B cell (primary cell): ENCODE results near the gene SLC39A11. TPM values are rescaled to one million over a fixed set of nuclear protein-coding genes. Genes with fewer than 3 reads are reported as not detected.

Experiments
- ATAC-seq: fragments of 200-7000 bp; cut with Tn5 transposase; one replicate; pipeline ENCODE4 v1.10.0; 2021; ENCODE audit warnings: low read depth, mild to moderate bottlenecking, moderate number of reproducible peaks, moderate library complexity
- CTCF ChIA-PET: fragments of 350-600 bp; sonication (Branson Sonifier 250); formaldehyde crosslinking; loops from one replicate; lab custom pipeline; 2021; ENCODE audit warnings: antibody characterized with exemption, inconsistent platforms; lab: Charles Lee
- POLR2A ChIA-PET: fragments of 350-600 bp; sonication (Branson Sonifier 250); formaldehyde crosslinking; loops from one replicate; lab custom pipeline; 2021; ENCODE audit warnings: antibody characterized with exemption; lab: Charles Lee
- DNase-seq: peaks from one replicate; pipeline ENCODE4 v3.0.0; 2013
- H2AFZ ChIP-seq: 2 replicates; pipeline ENCODE4 v1.6.1; 2012; ENCODE audit warnings: mild to moderate bottlenecking, low read depth, low read length; ENCODE audit not compliant: insufficient read depth, poor library complexity, severe bottlenecking
- H3K27ac ChIP-seq, 2 donors: 1 replicate in 1 of 2; 2 replicates in 1 of 2; pipeline ENCODE4 v1.5.1; 2012 to 2013; ENCODE audit warnings: low read length in 2 of 2, mild to moderate bottlenecking in 2 of 2, moderate library complexity in 1 of 2
- H3K27me3 ChIP-seq, 4 experiments: fragments of 200-600 bp in 1 of 4; sonication (generic) in 1 of 4; replicated peaks in 1 of 4; 1 replicate in 2 of 4; 2 replicates in 2 of 4; pipeline versions ENCODE4 v1.6.1 to v1.7.0; 2013 to 2016; ENCODE audit warnings: low read length in 3 of 4, mild to moderate bottlenecking in 2 of 4, mixed read lengths in 1 of 4, moderate library complexity in 1 of 4; ENCODE audit not compliant: insufficient read depth in 4 of 4, control insufficient read depth in 3 of 4; ENCODE audit errors: control extremely low read depth in 1 of 4
- H3K36me3 ChIP-seq, 2 experiments: replicated peaks in 1 of 2; 1 replicate in 1 of 2; 2 replicates in 1 of 2; pipeline versions ENCODE4 v1.6.1 to v1.7.1; 2013; ENCODE audit warnings: low read length in 1 of 2; ENCODE audit not compliant: insufficient read depth in 2 of 2, control insufficient read depth in 1 of 2; ENCODE audit errors: control extremely low read depth in 1 of 2, extremely low read depth in 1 of 2
- H3K4me1 ChIP-seq, 2 donors: fragments of 200-600 bp in 1 of 2; sonication (generic) in 1 of 2; 1 replicate in 1 of 2; 2 replicates in 1 of 2; pipeline versions ENCODE4 v1.5.1 to v1.6.1; 2013 to 2017; ENCODE audit warnings: low read length in 2 of 2; ENCODE audit not compliant: control insufficient read depth in 2 of 2, insufficient read depth in 2 of 2
- H3K4me2 ChIP-seq: replicated peaks from 2 replicates; pipeline ENCODE3; 2012; ENCODE audit warnings: mild to moderate bottlenecking, low read depth, low read length; ENCODE audit not compliant: poor library complexity, severe bottlenecking
- H3K4me3 ChIP-seq, 5 experiments: fragments of 200-600 bp in 1 of 5; sonication (generic) in 1 of 5; 1 replicate in 3 of 5; 2 replicates in 2 of 5; pipeline versions ENCODE4 v1.5.1 to v1.7.0; 2011 to 2016; ENCODE audit warnings: low read length in 4 of 5, mild to moderate bottlenecking in 4 of 5, low read depth in 2 of 5, control low read depth in 1 of 5, moderate library complexity in 1 of 5; ENCODE audit not compliant: insufficient read depth in 1 of 5; ENCODE audit errors: control extremely low read depth in 1 of 5, extremely low read depth in 1 of 5
- H3K79me2 ChIP-seq: fragments of 200-600 bp; sonication (generic); one replicate; pipeline ENCODE4 v1.6.0; 2016; ENCODE audit warnings: low read length; ENCODE audit not compliant: control insufficient read depth, insufficient read depth
- H3K9ac ChIP-seq: fragments of 200-600 bp; sonication (generic); 2 replicates; pipeline ENCODE4 v1.6.1; 2017; ENCODE audit warnings: mild to moderate bottlenecking, low read length, moderate library complexity
- H3K9me3 ChIP-seq, 3 donors: one replicate each; pipeline versions ENCODE4 v1.6.1 to v1.7.1; 2013; ENCODE audit warnings: low read length in 2 of 3; ENCODE audit not compliant: control insufficient read depth in 2 of 3, insufficient read depth in 1 of 3; ENCODE audit errors: control extremely low read depth in 1 of 3
- H4K20me1 ChIP-seq: 2 replicates; pipeline ENCODE4 v1.6.0; 2012; ENCODE audit warnings: mild to moderate bottlenecking, low read length; ENCODE audit not compliant: insufficient read depth, control insufficient read depth, poor library complexity, severe bottlenecking
- H3K27ac Mint-ChIP-seq: one replicate; pipeline ENCODE4 v1.8.0; 2021; ENCODE audit warnings: mixed read lengths
- H3K27me3 Mint-ChIP-seq: one replicate; pipeline ENCODE4 v1.8.0; 2021; ENCODE audit warnings: mixed read lengths
- H3K4me1 Mint-ChIP-seq: one replicate; pipeline ENCODE4 v1.8.0; 2021; ENCODE audit warnings: mixed read lengths
- H3K4me3 Mint-ChIP-seq: one replicate; pipeline ENCODE4 v1.8.0; 2021; ENCODE audit warnings: mixed read lengths
- H3K9me3 Mint-ChIP-seq: one replicate; pipeline ENCODE4 v1.8.0; 2022; ENCODE audit warnings: mixed read lengths; ENCODE audit not compliant: insufficient read depth
- CTCF ChIP-seq: fragments of 200-600 bp; IDR thresholded peaks from one replicate; pipeline ENCODE4 v1.8.0; 2022; ENCODE audit warnings: antibody characterized with exemption, mild to moderate bottlenecking
- EZH2 ChIP-seq: IDR thresholded peaks from 2 replicates; pipeline ENCODE4 v1.6.1; 2012; ENCODE audit warnings: borderline replicate concordance, low read depth, mild to moderate bottlenecking, moderate library complexity, low read length; ENCODE audit not compliant: insufficient read depth, poor library complexity, severe bottlenecking
- WGBS: methylation state at CpG from one replicate; pipeline ENCODE4 v1.1.5; 2013; ENCODE audit warnings: missing lambda C conversion rate; ENCODE audit not compliant: insufficient coverage; 5-methylcytosine and 5-hydroxymethylcytosine counted together
- intact Hi-C: fragments of 100-400 bp; cut with micrococcal nuclease; formaldehyde crosslinking; loops from one replicate; pipeline ENCODE4 v1.10.0; 2022
- polyA plus RNA-seq: library from polyadenylated mRNA; depleted of rRNA; stranded (reverse); fragments of >200 nt; gene quantifications from 2 replicates; pipeline ENCODE4 v1.2.3, GENCODE V29; 2012
- total RNA-seq, 2 donors: library from RNA; stranded (reverse); fragments of 120-200 nt in 1 of 2; gene quantifications; 1 replicate in 1 of 2; 2 replicates in 1 of 2; pipeline versions ENCODE4 v1.2.3 to v1.2.4, GENCODE V29; 2013 to 2022

SLC39A11 gene
- total and polyA plus RNA-seq, 2 donors (not counting 1 experiment from before 2014, with no cell fraction given), result 6.9 to 39.6 TPM

- Histone ChIP-seq H3K36me3 (peaks cover 0 to 12% of the 10 kb centered on the region in 2 experiments), H3K9ac (no peak overlapping the region), H3K27me3 (no peaks in the 10 kb centered on the region), H3K79me2 (no peaks in the 10 kb centered on the region), H3K4me2 (no peak overlapping the region), H4K20me1 (no peaks in the 10 kb centered on the region), H3K4me1 (no peaks in the 10 kb centered on the region), H3K4me3 (no peak overlapping the region), H2AFZ (no peak overlapping the region), H3K27ac (no peak overlapping the region), H3K9me3 (peaks cover 3 to 26% (median 12%) of the 10 kb centered on the region in 3 donors)
- no peak for DNase-seq
- Mint-ChIP-seq H3K27ac (no peak overlapping the region), H3K27me3 (no peaks in the 10 kb centered on the region), H3K4me1 (no peaks in the 10 kb centered on the region), H3K9me3 (peaks cover 19% of the 10 kb centered on the region), H3K4me3 (no peak overlapping the region)
- intact Hi-C loops, result no loop called here
- ChIA-PET CTCF (no interaction called here), POLR2A (no interaction called here)
- TF ChIP-seq EZH2, result no peak
- no peak for TF ChIP-seq CTCF
- no peak for ATAC-seq
- 100% methylated on average over 3 of the region's 5 CpGs for WGBS
Measured at GRCh38 chr17:72822358-72823023, 270.0 kb downstream of the SLC39A11 start.

DNA sequence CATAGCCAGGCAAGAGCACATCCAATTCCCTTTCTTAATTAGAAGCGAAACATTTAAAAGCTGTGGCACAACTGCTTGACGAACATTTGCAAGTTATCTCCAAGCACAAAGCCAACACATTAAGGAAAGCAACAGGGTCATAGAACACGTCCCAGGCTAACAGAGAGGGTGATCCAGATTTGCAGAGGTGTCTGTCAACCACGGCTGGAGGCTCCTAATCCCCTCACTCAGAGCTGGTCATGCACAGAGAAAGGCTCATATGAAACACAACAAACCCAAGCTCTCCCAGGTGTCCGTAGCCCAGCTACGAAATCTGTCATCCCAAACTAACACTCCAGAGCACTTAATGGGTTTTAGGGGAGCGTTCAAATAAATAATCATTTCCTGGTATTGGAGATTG is 276.1 kb downstream of the SLC39A11 start:
- Mint-ChIP-seq H3K27ac (no peak overlapping the region), H3K9me3 (peaks cover 5% of the 10 kb centered on the region), H3K27me3 (no peaks in the 10 kb centered on the region), H3K4me1 (no peaks in the 10 kb centered on the region), H3K4me3 (no peak overlapping the region)
- peaks cover 0 to 5% of the 10 kb centered on the region in 2 experiments for H3K36me3 ChIP-seq
- WGBS, result 92% methylated on average over 3 of the region's 7 CpGs
- H3K27me3 ChIP-seq, result no peaks in the 10 kb centered on the region
- DNase-seq, result no peak
- no peaks in the 10 kb centered on the region for H4K20me1 ChIP-seq
- H2AFZ ChIP-seq, result no peak overlapping the region
- H3K9ac ChIP-seq, result no peak overlapping the region
- peaks cover 0 to 4% (median 0%) of the 10 kb centered on the region in 3 donors for H3K9me3 ChIP-seq
- intact Hi-C loops, result no loop called here
- no peak for ATAC-seq
- H3K27ac ChIP-seq, result no peak overlapping the region
- TF ChIP-seq EZH2, result no peak
- TF ChIP-seq CTCF, result no peak
- no peak overlapping the region for H3K4me2 ChIP-seq
- ChIA-PET CTCF (no interaction called here), POLR2A (no interaction called here)
- no peaks in the 10 kb centered on the region for H3K4me1 ChIP-seq
- no peak overlapping the region for H3K4me3 ChIP-seq
- no peaks in the 10 kb centered on the region for H3K79me2 ChIP-seq
